ENCODE data around the gene CLEC4D.

Gene CLEC4D

DNA sequence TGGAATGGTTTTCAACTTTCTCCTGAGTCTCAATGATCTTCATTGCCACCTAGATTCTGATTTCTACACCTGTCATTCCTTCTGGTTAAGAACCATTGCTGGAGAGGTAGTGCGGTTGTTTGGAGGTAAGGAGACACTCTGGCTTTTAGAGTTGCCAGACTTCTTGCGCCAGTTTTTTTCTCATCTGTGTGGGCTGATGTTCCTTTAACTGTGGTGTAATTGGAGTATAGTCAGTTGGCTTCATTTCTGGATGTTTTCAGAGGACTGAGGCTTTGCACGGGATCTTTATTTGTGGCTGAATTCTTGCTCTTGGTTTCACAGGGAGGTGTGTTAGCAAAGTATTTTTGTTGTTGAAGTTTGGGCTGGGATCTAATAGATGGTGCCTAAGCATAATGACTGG is 5.7 kb upstream of the CLEC4D start:
- no peaks in the 10 kb centered on the region for H3K9me3 ChIP-seq (ENCODE audit: control insufficient read depth, insufficient read depth, low read length)
- no peaks in the 10 kb centered on the region for H3F3A ChIP-seq (ENCODE audit: control insufficient read depth, insufficient read depth)
- no peak overlapping the region for H3K4me3 ChIP-seq (ENCODE audit: low read length)
- no peaks in the 10 kb centered on the region for H3K79me2 ChIP-seq (ENCODE audit: control insufficient read depth, low read length)
- TF ChIP-seq, protein P1, sequence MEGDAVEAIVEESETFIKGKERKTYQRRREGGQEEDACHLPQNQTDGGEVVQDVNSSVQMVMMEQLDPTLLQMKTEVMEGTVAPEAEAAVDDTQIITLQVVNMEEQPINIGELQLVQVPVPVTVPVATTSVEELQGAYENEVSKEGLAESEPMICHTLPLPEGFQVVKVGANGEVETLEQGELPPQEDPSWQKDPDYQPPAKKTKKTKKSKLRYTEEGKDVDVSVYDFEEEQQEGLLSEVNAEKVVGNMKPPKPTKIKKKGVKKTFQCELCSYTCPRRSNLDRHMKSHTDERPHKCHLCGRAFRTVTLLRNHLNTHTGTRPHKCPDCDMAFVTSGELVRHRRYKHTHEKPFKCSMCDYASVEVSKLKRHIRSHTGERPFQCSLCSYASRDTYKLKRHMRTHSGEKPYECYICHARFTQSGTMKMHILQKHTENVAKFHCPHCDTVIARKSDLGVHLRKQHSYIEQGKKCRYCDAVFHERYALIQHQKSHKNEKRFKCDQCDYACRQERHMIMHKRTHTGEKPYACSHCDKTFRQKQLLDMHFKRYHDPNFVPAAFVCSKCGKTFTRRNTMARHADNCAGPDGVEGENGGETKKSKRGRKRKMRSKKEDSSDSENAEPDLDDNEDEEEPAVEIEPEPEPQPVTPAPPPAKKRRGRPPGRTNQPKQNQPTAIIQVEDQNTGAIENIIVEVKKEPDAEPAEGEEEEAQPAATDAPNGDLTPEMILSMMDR (IDR thresholded peaks at IDR 0.05; ENCODE audit: low read depth, low read length, poor library complexity, severe bottlenecking): no peak
- TF ChIP-seq EZH2phosphoT487 (IDR thresholded peaks at IDR 0.05; ENCODE audit: borderline replicate concordance, low read length): no peak
- no peaks in the 10 kb centered on the region for H3K36me3 ChIP-seq (ENCODE audit: control insufficient read depth, low read length)
- H3K4me1 ChIP-seq (ENCODE audit: control insufficient read depth, low read length): peaks cover 8% of the 10 kb centered on the region
- no peaks in the 10 kb centered on the region for H3K9me2 ChIP-seq (replicated peaks; ENCODE audit: control insufficient read depth, low read length)
- peaks cover 16% of the 10 kb centered on the region; the same call in 1 of the 2 replicates for H3K27me3 ChIP-seq (ENCODE audit: control insufficient read depth, low read length)
- H4K20me1 ChIP-seq (ENCODE audit: control insufficient read depth, insufficient read depth, low read depth, low read length): no peaks in the 10 kb centered on the region
- H3K4me2 ChIP-seq (ENCODE audit: low read length): no peak overlapping the region
- no peak overlapping the region for H3K27ac ChIP-seq (ENCODE audit: low read depth, low read length)

DNA sequence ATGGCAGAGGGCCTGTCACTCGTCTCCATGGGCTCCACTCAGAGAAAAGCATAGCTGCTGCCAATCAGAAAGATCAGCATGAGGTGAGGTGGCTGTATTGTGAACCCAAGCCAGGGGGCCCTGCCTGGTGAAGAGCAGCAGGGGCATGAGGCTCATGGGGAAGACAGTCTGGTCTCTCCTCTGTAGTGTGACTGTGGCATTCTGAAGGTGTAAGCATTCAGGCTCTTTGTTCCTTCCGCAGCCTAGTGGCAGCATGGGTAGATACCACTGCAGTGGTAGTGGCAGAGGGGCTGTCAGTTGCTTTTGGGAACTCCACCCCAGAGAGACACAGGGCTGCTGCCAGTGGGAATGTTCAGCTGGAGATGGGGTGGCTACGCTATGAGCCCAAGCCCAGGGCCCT is 5.1 kb upstream of the CLEC4D start:
- Histone ChIP-seq H3F3A (ENCODE audit: control insufficient read depth, insufficient read depth) (no peaks in the 10 kb centered on the region), H3K9me2 (replicated peaks; ENCODE audit: control insufficient read depth, low read length) (no peaks in the 10 kb centered on the region), H3K4me2 (ENCODE audit: low read length) (no peak overlapping the region), H3K9me3 (ENCODE audit: control insufficient read depth, insufficient read depth, low read length) (no peaks in the 10 kb centered on the region), H3K36me3 (ENCODE audit: control insufficient read depth, low read length) (no peaks in the 10 kb centered on the region), H3K4me3 (ENCODE audit: low read length) (no peak overlapping the region), H3K4me1 (ENCODE audit: control insufficient read depth, low read length) (peaks cover 8% of the 10 kb centered on the region), H3K79me2 (ENCODE audit: control insufficient read depth, low read length) (no peaks in the 10 kb centered on the region), H4K20me1 (ENCODE audit: control insufficient read depth, insufficient read depth, low read depth, low read length) (no peaks in the 10 kb centered on the region), H3K27ac (ENCODE audit: low read depth, low read length) (no peak overlapping the region), H3K27me3 (ENCODE audit: control insufficient read depth, low read length) (peaks cover 16% of the 10 kb centered on the region; the same call in 1 of the 2 replicates)
- TF ChIP-seq, protein P1 (IDR thresholded peaks at IDR 0.05; ENCODE audit: low read depth, low read length, poor library complexity, severe bottlenecking): no peak
- TF ChIP-seq EZH2phosphoT487 (IDR thresholded peaks at IDR 0.05; ENCODE audit: borderline replicate concordance, low read length): no peak

DNA sequence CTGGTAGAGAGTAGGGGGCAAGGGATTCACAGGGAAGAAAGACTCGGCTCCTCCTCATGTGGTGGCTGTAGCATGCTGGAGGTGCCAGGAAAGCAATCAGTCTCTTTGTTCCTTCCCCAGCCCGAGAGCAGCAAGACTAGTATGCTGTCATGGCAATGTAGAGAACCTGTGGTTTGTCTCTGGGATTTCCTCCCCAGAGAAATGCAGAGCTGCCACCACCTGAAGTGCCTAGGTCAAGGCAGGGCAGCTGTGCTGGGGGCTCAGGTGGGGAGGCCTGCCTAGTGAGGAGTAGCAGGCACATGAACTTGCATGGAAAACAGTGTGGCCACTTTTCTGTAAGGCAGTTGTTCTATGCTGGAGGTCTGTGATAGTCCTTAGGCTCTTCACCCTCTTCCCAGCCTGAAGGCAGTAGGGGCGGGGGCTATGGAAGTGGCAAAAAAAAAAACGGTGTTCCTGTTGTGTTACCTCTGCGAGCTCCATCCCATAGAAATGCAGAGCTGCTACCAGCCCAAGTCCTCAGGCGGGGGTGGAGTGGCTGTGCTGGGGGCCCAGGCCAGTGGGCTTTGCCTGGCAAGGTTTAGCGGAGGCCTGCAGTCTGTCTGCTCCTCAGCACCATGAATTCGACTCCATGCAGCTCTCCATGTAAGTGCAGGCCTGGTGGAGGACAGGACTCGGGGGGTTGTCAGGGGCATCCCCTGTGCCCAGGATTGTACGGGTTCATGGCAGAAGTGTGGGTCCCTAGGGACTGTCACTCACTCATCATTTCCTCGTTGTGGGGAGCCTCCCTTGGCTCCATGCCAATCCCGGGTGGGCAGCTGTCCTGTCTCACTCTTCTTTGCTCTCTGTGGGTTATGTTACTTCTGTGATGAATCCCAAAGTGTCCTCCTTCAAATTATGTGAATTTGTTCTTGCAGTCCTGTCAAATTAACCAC is 4.1 kb upstream of the CLEC4D start:
- Histone ChIP-seq H3K27me3 (ENCODE audit: control insufficient read depth, low read length) (peaks cover 19% of the 10 kb centered on the region; the same call in 1 of the 2 replicates), H3K79me2 (ENCODE audit: control insufficient read depth, low read length) (no peaks in the 10 kb centered on the region), H3F3A (ENCODE audit: control insufficient read depth, insufficient read depth) (no peaks in the 10 kb centered on the region), H3K4me2 (ENCODE audit: low read length) (no peak overlapping the region), H3K4me3 (ENCODE audit: low read length) (no peak overlapping the region), H3K9me2 (replicated peaks; ENCODE audit: control insufficient read depth, low read length) (no peaks in the 10 kb centered on the region), H4K20me1 (ENCODE audit: control insufficient read depth, insufficient read depth, low read depth, low read length) (no peaks in the 10 kb centered on the region), H3K4me1 (ENCODE audit: control insufficient read depth, low read length) (peaks cover 8% of the 10 kb centered on the region), H3K9me3 (ENCODE audit: control insufficient read depth, insufficient read depth, low read length) (no peaks in the 10 kb centered on the region), H3K36me3 (ENCODE audit: control insufficient read depth, low read length) (no peaks in the 10 kb centered on the region), H3K27ac (ENCODE audit: low read depth, low read length) (no peak overlapping the region)
- TF ChIP-seq, protein P1 (IDR thresholded peaks at IDR 0.05; ENCODE audit: low read depth, low read length, poor library complexity, severe bottlenecking): no peak
- no peak for TF ChIP-seq EZH2phosphoT487 (IDR thresholded peaks at IDR 0.05; ENCODE audit: borderline replicate concordance, low read length)
